ENCODE results near the gene SHLD1.

SHLD1 gene

DNA sequence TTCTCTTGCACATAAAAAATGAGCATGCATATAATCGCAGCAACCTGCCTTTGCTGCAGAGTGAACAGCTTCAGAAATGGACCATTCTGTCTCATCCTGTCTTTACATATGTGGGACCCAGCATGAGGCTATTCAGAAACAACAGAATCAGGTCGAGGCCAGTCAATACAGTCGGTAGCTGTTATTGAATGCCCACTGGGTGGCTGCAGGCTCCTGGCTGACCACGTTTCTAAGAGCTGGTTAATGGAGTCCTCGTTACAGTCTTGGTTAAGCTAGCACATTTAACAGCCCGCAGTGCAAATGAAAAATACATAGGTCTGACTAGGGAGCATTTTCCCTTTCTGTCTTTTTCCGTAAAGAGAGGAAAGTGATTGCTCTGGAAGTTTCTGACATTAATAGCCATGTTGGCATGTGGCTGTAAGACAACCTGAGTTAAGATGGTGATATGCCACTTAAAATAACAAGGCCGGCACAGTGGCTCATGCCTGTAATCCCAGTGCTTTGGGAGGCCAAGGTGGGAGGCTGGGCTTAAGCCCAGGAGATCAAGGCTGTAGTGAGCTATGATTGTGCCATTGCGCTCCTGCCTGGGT, 75.0 kb downstream of the SHLD1 start:
- no peak overlapping the region for H3K4me3 ChIP-seq (ENCODE audit: low read depth, low read length)
- DNase-seq = no peak
- no peaks in the 10 kb centered on the region for H3K27me3 ChIP-seq
- TF ChIP-seq, protein P1, sequence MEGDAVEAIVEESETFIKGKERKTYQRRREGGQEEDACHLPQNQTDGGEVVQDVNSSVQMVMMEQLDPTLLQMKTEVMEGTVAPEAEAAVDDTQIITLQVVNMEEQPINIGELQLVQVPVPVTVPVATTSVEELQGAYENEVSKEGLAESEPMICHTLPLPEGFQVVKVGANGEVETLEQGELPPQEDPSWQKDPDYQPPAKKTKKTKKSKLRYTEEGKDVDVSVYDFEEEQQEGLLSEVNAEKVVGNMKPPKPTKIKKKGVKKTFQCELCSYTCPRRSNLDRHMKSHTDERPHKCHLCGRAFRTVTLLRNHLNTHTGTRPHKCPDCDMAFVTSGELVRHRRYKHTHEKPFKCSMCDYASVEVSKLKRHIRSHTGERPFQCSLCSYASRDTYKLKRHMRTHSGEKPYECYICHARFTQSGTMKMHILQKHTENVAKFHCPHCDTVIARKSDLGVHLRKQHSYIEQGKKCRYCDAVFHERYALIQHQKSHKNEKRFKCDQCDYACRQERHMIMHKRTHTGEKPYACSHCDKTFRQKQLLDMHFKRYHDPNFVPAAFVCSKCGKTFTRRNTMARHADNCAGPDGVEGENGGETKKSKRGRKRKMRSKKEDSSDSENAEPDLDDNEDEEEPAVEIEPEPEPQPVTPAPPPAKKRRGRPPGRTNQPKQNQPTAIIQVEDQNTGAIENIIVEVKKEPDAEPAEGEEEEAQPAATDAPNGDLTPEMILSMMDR (IDR thresholded peaks at IDR 0.05; ENCODE audit: low read depth, low read length) = peak; percentile 16
- peaks cover 21% of the 10 kb centered on the region for H3K4me1 ChIP-seq
- H3K36me3 ChIP-seq = no peaks in the 10 kb centered on the region
- H3K9me3 ChIP-seq = no peaks in the 10 kb centered on the region

DNA sequence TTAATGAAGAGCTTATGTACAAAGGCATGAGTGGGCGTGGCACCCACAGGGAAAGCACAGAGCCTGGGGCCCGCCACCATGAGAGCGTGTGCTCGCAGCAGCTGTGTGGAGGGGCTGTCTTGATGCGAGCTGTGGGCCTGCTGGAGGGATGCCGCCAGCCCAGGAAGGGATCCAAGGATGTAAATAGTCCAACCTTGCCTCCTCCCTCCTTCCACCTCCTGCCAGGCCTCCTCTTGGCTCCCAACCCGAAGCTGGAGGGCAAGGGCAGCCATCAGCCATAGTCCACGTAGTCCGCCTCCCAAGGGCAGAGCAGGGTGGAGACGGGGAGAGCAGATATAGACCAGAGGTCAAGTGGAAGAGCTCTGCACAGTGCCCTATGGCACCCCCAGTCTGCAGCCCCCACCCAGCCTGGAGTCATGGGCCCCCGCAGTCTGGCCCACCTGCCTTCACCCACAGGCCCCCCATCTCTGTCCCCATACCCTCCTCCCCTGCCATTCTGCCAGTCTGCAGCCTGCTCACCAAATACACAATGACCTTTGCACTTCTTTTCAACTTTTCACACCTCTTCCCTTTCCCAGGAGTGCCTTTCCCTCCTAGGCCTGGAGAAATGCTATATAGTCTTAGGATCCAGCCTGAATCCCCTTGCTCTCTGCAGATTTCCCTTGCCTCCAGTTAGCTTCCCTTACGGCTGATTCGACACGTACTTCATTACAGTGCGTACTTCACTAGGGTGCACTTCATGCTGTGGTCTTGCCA, 77.1 kb downstream of the SHLD1 start:
- TF ChIP-seq, protein P1 (IDR thresholded peaks at IDR 0.05; ENCODE audit: low read depth, low read length) = no peak
- no peak overlapping the region for H3K4me3 ChIP-seq (ENCODE audit: low read depth, low read length)
- H3K27me3 ChIP-seq = no peaks in the 10 kb centered on the region
- no peak for DNase-seq
- H3K9me3 ChIP-seq = no peaks in the 10 kb centered on the region
- H3K4me1 ChIP-seq = peaks cover 28% of the 10 kb centered on the region
- H3K36me3 ChIP-seq = no peaks in the 10 kb centered on the region

DNA sequence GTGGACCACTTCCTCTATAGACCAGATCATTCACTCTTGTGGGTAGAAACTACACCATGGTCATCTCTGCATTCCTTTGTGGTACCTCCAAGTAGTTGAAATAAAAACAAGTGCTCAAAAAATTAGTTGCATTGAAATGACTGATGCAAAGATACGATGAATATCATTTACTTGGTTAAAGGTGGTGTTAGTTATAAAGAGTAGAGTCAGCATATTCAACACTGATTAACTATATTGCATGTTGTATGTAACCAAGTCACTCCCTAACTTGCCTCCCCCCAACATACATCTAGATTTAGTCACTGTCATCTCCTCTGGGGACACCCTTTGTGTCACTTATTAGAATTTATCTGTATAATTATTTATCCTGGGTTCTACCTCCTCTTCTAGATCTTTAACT, 77.7 kb downstream of the SHLD1 start:
- DNase-seq = no peak
- Histone ChIP-seq H3K36me3 (no peaks in the 10 kb centered on the region), H3K4me3 (ENCODE audit: low read depth, low read length) (no peak overlapping the region), H3K9me3 (no peaks in the 10 kb centered on the region), H3K27me3 (no peaks in the 10 kb centered on the region), H3K4me1 (peaks cover 28% of the 10 kb centered on the region)
- TF ChIP-seq, protein P1 (IDR thresholded peaks at IDR 0.05; ENCODE audit: low read depth, low read length) = no peak

DNA sequence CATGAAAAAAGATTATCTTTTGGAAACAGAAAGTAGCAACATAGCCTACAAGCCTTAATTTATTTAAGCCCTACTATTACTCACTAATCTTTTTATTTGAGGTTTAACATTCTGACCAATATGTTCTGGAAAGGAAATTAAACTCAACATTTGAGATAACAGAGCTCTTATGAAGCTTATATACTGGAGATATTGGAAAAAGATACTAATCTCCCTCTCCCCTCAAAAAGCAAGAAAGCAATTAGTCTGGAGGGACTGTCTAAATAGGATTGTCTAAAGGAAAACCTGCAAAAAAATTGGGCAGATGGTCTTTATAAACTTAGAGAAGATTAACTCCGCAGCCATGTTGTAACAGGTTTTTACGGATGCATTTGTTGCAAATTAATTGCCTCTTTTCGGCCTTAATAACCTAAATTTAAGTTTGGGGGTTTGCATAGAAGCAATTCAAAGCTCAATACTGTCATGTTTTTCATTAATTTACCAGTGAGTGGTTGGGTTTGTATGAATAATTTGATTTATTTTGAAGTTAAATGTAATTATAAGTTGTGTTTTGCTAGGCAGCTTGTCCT, 79.1 kb downstream of the SHLD1 start:
- H3K36me3 ChIP-seq = no peaks in the 10 kb centered on the region
- no peak for DNase-seq
- no peaks in the 10 kb centered on the region for H3K9me3 ChIP-seq
- H3K4me3 ChIP-seq (ENCODE audit: low read depth, low read length) = no peak overlapping the region
- H3K4me1 ChIP-seq = peaks cover 38% of the 10 kb centered on the region
- TF ChIP-seq, protein P1 (IDR thresholded peaks at IDR 0.05; ENCODE audit: low read depth, low read length) = no peak
- H3K27me3 ChIP-seq = no peaks in the 10 kb centered on the region

DNA sequence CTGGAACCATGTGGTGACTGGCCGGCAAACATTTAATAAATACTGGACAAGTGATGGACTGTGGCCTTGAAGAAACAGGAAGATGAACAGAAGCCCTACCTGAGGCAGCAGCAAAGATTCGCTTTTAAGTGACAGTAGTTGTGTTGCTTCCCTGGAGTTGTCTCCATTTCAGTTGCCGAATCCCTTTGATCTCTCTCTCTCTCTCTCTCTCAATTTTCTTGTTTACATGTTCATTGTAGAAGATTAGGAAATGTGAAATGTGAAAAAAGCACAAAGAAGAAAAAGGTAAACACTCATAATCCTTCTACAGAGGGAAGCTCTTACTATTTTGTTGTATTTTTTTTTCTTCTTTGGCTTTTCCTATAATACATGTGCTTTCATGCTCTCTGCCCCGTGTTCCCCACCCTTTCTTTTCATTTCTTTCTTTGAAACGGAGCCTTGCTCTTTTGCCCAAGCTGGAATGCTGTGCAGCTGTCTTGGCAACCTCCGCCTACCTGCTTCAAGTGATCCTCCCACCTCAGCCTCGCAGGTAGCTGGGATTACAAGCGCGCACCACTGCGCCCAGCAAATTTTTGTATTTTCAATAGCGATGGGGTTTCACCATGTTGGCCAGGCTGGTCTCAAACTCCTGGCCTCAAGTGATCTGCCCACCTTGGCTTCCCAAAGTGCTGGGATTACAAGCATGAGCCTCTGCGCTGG, 81.5 kb downstream of the SHLD1 start:
- no peaks in the 10 kb centered on the region for H3K27me3 ChIP-seq
- no peak for DNase-seq
- H3K4me1 ChIP-seq = peaks cover 58% of the 10 kb centered on the region
- H3K36me3 ChIP-seq = no peaks in the 10 kb centered on the region
- no peak overlapping the region for H3K4me3 ChIP-seq (ENCODE audit: low read depth, low read length)
- TF ChIP-seq, protein P1 (IDR thresholded peaks at IDR 0.05; ENCODE audit: low read depth, low read length) = no peak
- no peaks in the 10 kb centered on the region for H3K9me3 ChIP-seq
